Measurements from ENCODE around the gene OR7G2.

DNA sequence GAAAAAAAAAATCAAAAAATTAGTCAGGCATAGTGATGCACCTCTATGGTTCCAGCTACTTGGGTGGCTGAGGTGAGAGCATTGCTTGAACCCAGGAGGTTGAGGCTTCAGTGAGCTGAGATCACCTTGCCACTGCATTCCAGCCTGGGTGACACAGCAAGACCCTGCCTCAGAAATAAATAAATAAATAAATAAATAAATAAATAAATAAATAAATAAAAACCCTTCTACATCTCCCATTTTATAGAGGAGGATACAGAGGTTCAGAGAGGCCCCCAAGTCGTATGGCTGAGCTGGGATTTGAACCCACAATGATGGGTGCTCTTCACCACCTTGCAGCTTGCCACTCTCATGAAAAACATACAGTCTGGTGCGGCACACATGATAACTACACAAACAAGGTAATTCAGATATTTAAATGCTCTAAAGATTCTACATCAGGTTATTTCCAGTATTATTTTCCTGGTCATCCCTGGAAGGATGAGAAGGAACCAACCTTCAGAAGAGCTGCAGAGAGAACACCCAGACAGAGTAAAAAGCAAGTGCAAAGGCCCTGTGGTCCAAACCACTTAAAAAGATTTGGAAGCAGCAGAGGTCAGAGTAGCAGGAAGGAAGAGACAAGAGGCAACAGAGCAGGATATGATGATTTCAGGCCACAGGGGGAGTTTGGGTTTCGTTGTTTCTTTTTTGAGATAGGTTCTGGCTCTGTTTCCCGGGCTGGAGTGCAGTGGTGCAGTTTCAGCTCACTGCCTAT lies 49.6 kb downstream of the OR7G2 start:
- TF ChIP-seq CTCF (IDR thresholded peaks at IDR 0.05) (no peak), POLR2A (IDR thresholded peaks at IDR 0.05) (no peak)
